Prostate gland (tissue), 2 donors: ENCODE data around the gene ASB12.

Experiments used
- CTCF ChIP-seq, 4 experiments: fragments of 200-600 bp in 2 of 4; fragments of 450-650 bp in 2 of 4; sonication (generic) in 2 of 4; IDR thresholded peaks; 1 replicate in 3 of 4; 2 replicates in 1 of 4; pipeline ENCODE4 v1.5.1; 2016 to 2019; ENCODE audit warnings: antibody characterized with exemption in 4 of 4, mild to moderate bottlenecking in 2 of 4, moderate library complexity in 2 of 4
- POLR2A ChIP-seq: fragments of 450-650 bp; IDR thresholded peaks from one replicate; pipeline ENCODE4 v1.6.1; 2016; ENCODE audit warnings: antibody characterized with exemption, mild to moderate bottlenecking
- POLR2AphosphoS5 ChIP-seq: sonication (generic); formaldehyde crosslinking; IDR thresholded peaks from one replicate; pipeline ENCODE4 v1.6.1; 2017; ENCODE audit warnings: antibody characterized with exemption

GRCh38 chrX:64230123-64230970 is at the start of gene ASB12:
- no peak for TF ChIP-seq POLR2A
- TF ChIP-seq CTCF (IDR thresholded peaks at IDR 0.05), result no peak
- no peak for TF ChIP-seq POLR2AphosphoS5
